CD4-positive, alpha-beta memory T cell (primary cell): ENCODE results near the gene BRD9. TPM values are rescaled to one million over a fixed set of nuclear protein-coding genes. Genes with fewer than 3 reads are reported as not detected.
"Not testable (repeated sequence)": the region's sequence is repeated elsewhere in the genome, so short reads cannot be mapped to it uniquely, and the experiment has no call there.

Source experiments
- CTCF ChIA-PET: fragments of 350-600 bp; sonication (Branson Sonifier 250); formaldehyde crosslinking; loops from one replicate; lab custom pipeline; 2021; ENCODE audit warnings: inconsistent platforms; ENCODE audit not compliant: partially characterized antibody; lab: Charles Lee
- POLR2A ChIA-PET: fragments of 350-600 bp; sonication (Branson Sonifier 250); formaldehyde crosslinking; loops from one replicate; lab custom pipeline; 2021; ENCODE audit not compliant: partially characterized antibody; lab: Charles Lee
- DNase-seq, 5 donors: peaks; one replicate each; pipeline versions ENCODE4 v3.0.0 to v3.0.0-alpha.2; 2020 to 2022; ENCODE audit warnings: mixed read lengths in 1 of 5
- H3K27ac ChIP-seq: one replicate; pipeline ENCODE4 v1.7.0; 2013; ENCODE audit warnings: low read depth, low read length
- H3K27me3 ChIP-seq: 2 replicates; pipeline ENCODE4 v1.7.0; 2013; ENCODE audit warnings: mild to moderate bottlenecking, low read length, moderate library complexity; ENCODE audit not compliant: insufficient read depth
- H3K36me3 ChIP-seq: 2 replicates; pipeline ENCODE4 v1.7.0; 2013; ENCODE audit warnings: mild to moderate bottlenecking, low read length, moderate library complexity; ENCODE audit not compliant: insufficient read depth
- H3K4me1 ChIP-seq: 2 replicates; pipeline ENCODE4 v1.7.0; 2013; ENCODE audit warnings: mild to moderate bottlenecking, low read length, moderate library complexity; ENCODE audit not compliant: insufficient read depth
- H3K4me3 ChIP-seq, 2 donors: one replicate each; pipeline ENCODE4 v1.7.0; 2013; ENCODE audit warnings: low read length in 2 of 2, mild to moderate bottlenecking in 1 of 2
- H3K9me3 ChIP-seq, 2 donors: one replicate each; pipeline ENCODE4 v1.7.0; 2013; ENCODE audit warnings: low read length in 2 of 2, control low read depth in 1 of 2; ENCODE audit not compliant: control insufficient read depth in 1 of 2
- H3K27ac Mint-ChIP-seq, 7 donors: one replicate each; pipeline ENCODE4 v1.8.0; 2020 to 2021; ENCODE audit warnings: mixed read lengths in 7 of 7, mild to moderate bottlenecking in 6 of 7, inconsistent platforms in 3 of 7, moderate library complexity in 3 of 7
- H3K27me3 Mint-ChIP-seq, 2 donors: one replicate each; pipeline ENCODE4 v1.8.0; 2020 to 2021; ENCODE audit warnings: mixed read lengths in 2 of 2
- H3K36me3 Mint-ChIP-seq, 2 donors: one replicate each; pipeline ENCODE4 v1.8.0; 2020 to 2021; ENCODE audit warnings: mixed read lengths in 2 of 2, inconsistent platforms in 1 of 2, mild to moderate bottlenecking in 1 of 2
- H3K4me1 Mint-ChIP-seq, 4 donors: one replicate each; pipeline ENCODE4 v1.8.0; 2020 to 2021; ENCODE audit warnings: mixed read lengths in 4 of 4, mild to moderate bottlenecking in 1 of 4
- H3K4me3 Mint-ChIP-seq, 8 donors: one replicate each; pipeline ENCODE4 v1.8.0; 2020 to 2021; ENCODE audit warnings: mixed read lengths in 8 of 8, mild to moderate bottlenecking in 7 of 8, moderate library complexity in 6 of 8, inconsistent platforms in 3 of 8
- H3K9me3 Mint-ChIP-seq, 8 donors: one replicate each; pipeline ENCODE4 v1.8.0; 2020 to 2021; ENCODE audit warnings: mixed read lengths in 8 of 8, mild to moderate bottlenecking in 5 of 8, inconsistent platforms in 3 of 8, moderate library complexity in 1 of 8
- intact Hi-C: fragments of 100-400 bp; cut with micrococcal nuclease; formaldehyde crosslinking; loops from one replicate; pipeline ENCODE4 v1.15.1; 2023
- polyA plus RNA-seq, 2 donors: library from polyadenylated mRNA; unstranded; fragments of 300-500 nt; fragmentation: Illumina TruSeq; gene quantifications; one replicate each; pipeline ENCODE4 v1.2.3, GENCODE V29; 2021
- total RNA-seq, 2 experiments: library from RNA; stranded (reverse); gene quantifications; one replicate each; pipeline ENCODE4 v1.2.3, GENCODE V29; 2021

The BRD9 gene
- total and polyA plus RNA-seq, 4 experiments from 2014 or later = 8.0 to 86.8 (median 51.3) TPM

- DNase-seq, H3K9me3 Mint-ChIP-seq, H3K4me1 ChIP-seq, H3K27ac Mint-ChIP-seq, intact Hi-C loops, H3K9me3 ChIP-seq, POLR2A ChIA-PET, H3K4me3 Mint-ChIP-seq, H3K27me3 ChIP-seq, H3K36me3 Mint-ChIP-seq, H3K36me3 ChIP-seq, CTCF ChIA-PET, H3K4me3 ChIP-seq, H3K27ac ChIP-seq, H3K27me3 Mint-ChIP-seq: not testable (repeated sequence)
- peaks cover 2 to 12% (median 9%) of the 10 kb centered on the region in 4 donors for H3K4me1 Mint-ChIP-seq
These were observed 22.7 kb upstream of the BRD9 start for GRCh38 chr5:915346-915745.

DNA sequence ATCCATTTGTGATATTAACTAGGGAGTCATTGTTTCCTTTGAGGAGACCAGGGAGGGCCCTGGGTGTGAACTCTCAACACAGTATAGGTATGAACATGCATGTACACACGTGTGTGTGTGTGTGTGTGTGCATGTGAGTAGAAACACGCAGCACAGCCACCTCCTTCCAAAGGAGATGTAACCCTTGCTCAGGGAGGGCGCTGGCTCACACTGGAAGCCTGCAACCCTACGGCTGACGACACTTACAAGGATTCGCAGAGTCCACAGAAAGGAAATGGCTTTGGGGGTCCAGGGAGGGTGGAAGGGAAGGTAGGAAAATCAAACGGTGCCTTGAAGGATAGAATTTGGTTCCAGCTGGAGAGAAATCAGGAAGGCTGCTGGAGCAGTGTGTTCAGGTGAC lies 22.0 kb upstream of the BRD9 start:
- Mint-ChIP-seq H3K9me3 (peaks cover 0 to 2% (median 0%) of the 10 kb centered on the region in 8 donors), H3K27ac (peak overlapping the region in 3 of 7 donors; percentile 30 to 50 (median 45)), H3K27me3 (no peaks in the 10 kb centered on the region), H3K4me3 (no peak overlapping the region), H3K36me3 (no peaks in the 10 kb centered on the region), H3K4me1 (peaks cover 2 to 12% (median 9%) of the 10 kb centered on the region in 4 donors)
- Histone ChIP-seq H3K4me1 (no peaks in the 10 kb centered on the region), H3K27me3 (no peaks in the 10 kb centered on the region), H3K36me3 (no peaks in the 10 kb centered on the region), H3K27ac (no peak overlapping the region), H3K4me3 (no peak overlapping the region), H3K9me3 (no peaks in the 10 kb centered on the region)
- POLR2A ChIA-PET = no interaction called here
- CTCF ChIA-PET = no interaction called here
- DNase-seq = no peak
- intact Hi-C loops = no loop called here

GRCh38 chr5:914174-914573 lies 21.6 kb upstream of the BRD9 start:
- H3K4me1 ChIP-seq = no peaks in the 10 kb centered on the region
- no peak overlapping the region for H3K4me3 Mint-ChIP-seq
- no peaks in the 10 kb centered on the region for H3K27me3 Mint-ChIP-seq
- H3K4me1 Mint-ChIP-seq = peaks cover 2 to 12% (median 9%) of the 10 kb centered on the region in 4 donors
- H3K27me3 ChIP-seq = no peaks in the 10 kb centered on the region
- H3K9me3 ChIP-seq = no peaks in the 10 kb centered on the region
- ChIA-PET CTCF (interaction anchor here (1.1 to 1.5 kb wide), 3 partner anchors 10 to 247 kb away, joined by 3 read pairs; no protein-coding TSS in a partner anchor), POLR2A (no interaction called here)
- DNase-seq = no peak
- intact Hi-C loops = no loop called here
- peaks cover 0 to 2% (median 0%) of the 10 kb centered on the region in 8 donors for H3K9me3 Mint-ChIP-seq
- H3K27ac ChIP-seq = no peak overlapping the region
- H3K36me3 Mint-ChIP-seq = no peaks in the 10 kb centered on the region
- peak overlapping the region in 2 of 7 donors; percentile 19 to 95 for H3K27ac Mint-ChIP-seq
- H3K36me3 ChIP-seq = no peaks in the 10 kb centered on the region
- no peak overlapping the region for H3K4me3 ChIP-seq

DNA sequence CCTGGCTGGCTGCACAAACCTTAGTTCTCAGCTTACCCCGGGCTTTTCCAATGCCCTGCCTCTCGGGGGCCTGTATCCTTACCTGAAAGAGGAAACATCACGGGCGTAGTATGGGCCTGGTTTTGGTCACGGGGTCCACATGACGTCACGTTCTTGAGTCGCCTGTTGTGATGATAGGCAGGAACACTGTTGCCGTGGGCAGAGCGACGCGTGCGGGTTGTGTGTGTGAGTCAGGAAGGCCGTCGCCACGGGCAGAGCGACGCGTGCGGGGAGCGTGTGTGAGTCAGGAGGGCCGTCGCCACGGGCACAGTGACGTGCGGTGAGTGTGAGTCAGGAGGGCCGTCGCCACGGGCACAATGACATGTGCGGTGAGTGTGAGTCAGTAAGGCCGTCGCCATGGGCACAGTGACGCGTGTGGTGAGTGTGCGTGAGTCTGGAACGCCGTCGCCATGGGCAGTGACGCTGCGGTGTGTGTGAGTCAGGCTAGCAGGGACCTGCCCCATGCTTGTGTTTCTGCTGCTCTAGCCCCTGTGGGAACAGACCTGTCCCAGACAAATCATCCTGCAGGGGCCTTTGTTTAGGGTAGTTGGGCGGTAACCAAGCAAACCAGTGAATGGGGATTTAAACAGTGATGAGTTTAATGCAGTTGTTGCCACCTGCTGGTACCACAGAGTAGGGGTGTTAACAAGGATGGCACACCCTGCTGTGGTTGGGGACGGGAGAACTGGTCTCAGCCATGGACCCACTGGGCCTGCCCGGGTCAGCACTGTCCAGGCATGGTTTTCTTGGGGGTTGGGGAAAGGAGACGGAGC lies 19.9 kb upstream of the BRD9 start:
- peak; percentile 75 to 94 (median 87) for DNase-seq
- Histone ChIP-seq H3K4me3 (no peak overlapping the region), H3K27me3 (no peaks in the 10 kb centered on the region), H3K9me3 (no peaks in the 10 kb centered on the region), H3K4me1 (no peaks in the 10 kb centered on the region), H3K27ac (peak overlapping the region; percentile 57), H3K36me3 (no peaks in the 10 kb centered on the region)
- H3K4me3 Mint-ChIP-seq = peak overlapping the region in 6 of 8 donors; percentile 9 to 76 (median 72)
- H3K27ac Mint-ChIP-seq = peak overlapping the region; percentile 77 to 99 (median 96)
- H3K36me3 Mint-ChIP-seq = no peaks in the 10 kb centered on the region
- H3K9me3 Mint-ChIP-seq = peaks cover 0 to 2% (median 0%) of the 10 kb centered on the region in 8 donors
- peaks cover 2 to 12% (median 9%) of the 10 kb centered on the region in 4 donors for H3K4me1 Mint-ChIP-seq
- ChIA-PET POLR2A (interaction anchor here (0.6 kb wide), 1 partner anchor 336 kb away, joined by 3 read pairs; no protein-coding TSS in a partner anchor), CTCF (interaction anchor here (0.7 to 1.5 kb wide), 4 partner anchors 9 to 733 kb away, joined by 3 to 4 read pairs (median 3); no protein-coding TSS in a partner anchor)
- intact Hi-C loops = loop anchor here (2.0 kb wide), 1 partner anchor 20 kb away; the partner anchor contains the start of genes BRD9 and TRIP13
- H3K27me3 Mint-ChIP-seq = no peaks in the 10 kb centered on the region

GRCh38 chr5:911601-912000 lies 19.0 kb upstream of the BRD9 start:
- Histone ChIP-seq H3K9me3 (no peaks in the 10 kb centered on the region), H3K27ac (peak overlapping the region; percentile 56), H3K36me3 (no peaks in the 10 kb centered on the region), H3K27me3 (no peaks in the 10 kb centered on the region), H3K4me1 (no peaks in the 10 kb centered on the region), H3K4me3 (no peak overlapping the region)
- no peak for DNase-seq
- Mint-ChIP-seq H3K9me3 (peaks cover 0 to 2% (median 0%) of the 10 kb centered on the region in 8 donors), H3K27ac (peak overlapping the region; percentile 77 to 99 (median 95)), H3K4me3 (peak overlapping the region in 1 of 8 donors; percentile 50), H3K36me3 (no peaks in the 10 kb centered on the region), H3K4me1 (peaks cover 2 to 12% (median 9%) of the 10 kb centered on the region in 4 donors), H3K27me3 (no peaks in the 10 kb centered on the region)
- ChIA-PET CTCF (interaction anchor here (0.7 kb wide), 1 partner anchor 734 kb away, joined by 3 read pairs; no protein-coding TSS in a partner anchor), POLR2A (interaction anchor here (0.8 kb wide), 1 partner anchor 8 kb away, joined by 3 read pairs; no protein-coding TSS in a partner anchor)
- intact Hi-C loops = no loop called here

GRCh38 chr5:910769-911160 lies 18.2 kb upstream of the BRD9 start:
- H3K4me3 ChIP-seq = no peak overlapping the region
- no peaks in the 10 kb centered on the region for H3K4me1 ChIP-seq
- no peaks in the 10 kb centered on the region for H3K36me3 Mint-ChIP-seq
- no peak for DNase-seq
- no peaks in the 10 kb centered on the region for H3K27me3 Mint-ChIP-seq
- H3K4me3 Mint-ChIP-seq = no peak overlapping the region
- ChIA-PET CTCF (no interaction called here), POLR2A (interaction anchor here (0.8 kb wide), 1 partner anchor 9 kb away, joined by 3 read pairs; no protein-coding TSS in a partner anchor)
- peaks cover 2 to 12% (median 9%) of the 10 kb centered on the region in 4 donors for H3K4me1 Mint-ChIP-seq
- no peaks in the 10 kb centered on the region for H3K9me3 ChIP-seq
- no peak overlapping the region for H3K27ac ChIP-seq
- intact Hi-C loops = no loop called here
- peak overlapping the region in 6 of 7 donors; percentile 29 to 84 (median 76) for H3K27ac Mint-ChIP-seq
- H3K9me3 Mint-ChIP-seq = peaks cover 0 to 2% (median 0%) of the 10 kb centered on the region in 8 donors
- H3K36me3 ChIP-seq = no peaks in the 10 kb centered on the region
- H3K27me3 ChIP-seq = no peaks in the 10 kb centered on the region
